GM12891 (cell line): ENCODE measurements around the gene TMEM214.

Experiments
- PAX5 ChIP-seq: IDR thresholded peaks from 2 replicates; pipeline ENCODE4 v1.6.1; 2011; ENCODE audit warnings: low read length, moderate library complexity, mild to moderate bottlenecking; ENCODE audit not compliant: insufficient read depth, severe bottlenecking
- POLR2A ChIP-seq: IDR thresholded peaks from 2 replicates; pipeline ENCODE4 v1.6.1; 2011; ENCODE audit warnings: low read depth, low read length, control low read depth
- POLR2AphosphoS5 ChIP-seq: IDR thresholded peaks from 2 replicates; pipeline ENCODE4 v1.6.1; 2011; ENCODE audit warnings: low read depth, low read length, control low read depth
- POU2F2 ChIP-seq: IDR thresholded peaks from 2 replicates; pipeline ENCODE4 v1.6.1; 2011; ENCODE audit warnings: low read depth, mild to moderate bottlenecking, control low read depth, low read length, moderate library complexity
- SPI1 ChIP-seq: IDR thresholded peaks from 2 replicates; pipeline ENCODE4 v1.6.1; 2011; ENCODE audit warnings: low read depth, low read length, control low read depth

DNA sequence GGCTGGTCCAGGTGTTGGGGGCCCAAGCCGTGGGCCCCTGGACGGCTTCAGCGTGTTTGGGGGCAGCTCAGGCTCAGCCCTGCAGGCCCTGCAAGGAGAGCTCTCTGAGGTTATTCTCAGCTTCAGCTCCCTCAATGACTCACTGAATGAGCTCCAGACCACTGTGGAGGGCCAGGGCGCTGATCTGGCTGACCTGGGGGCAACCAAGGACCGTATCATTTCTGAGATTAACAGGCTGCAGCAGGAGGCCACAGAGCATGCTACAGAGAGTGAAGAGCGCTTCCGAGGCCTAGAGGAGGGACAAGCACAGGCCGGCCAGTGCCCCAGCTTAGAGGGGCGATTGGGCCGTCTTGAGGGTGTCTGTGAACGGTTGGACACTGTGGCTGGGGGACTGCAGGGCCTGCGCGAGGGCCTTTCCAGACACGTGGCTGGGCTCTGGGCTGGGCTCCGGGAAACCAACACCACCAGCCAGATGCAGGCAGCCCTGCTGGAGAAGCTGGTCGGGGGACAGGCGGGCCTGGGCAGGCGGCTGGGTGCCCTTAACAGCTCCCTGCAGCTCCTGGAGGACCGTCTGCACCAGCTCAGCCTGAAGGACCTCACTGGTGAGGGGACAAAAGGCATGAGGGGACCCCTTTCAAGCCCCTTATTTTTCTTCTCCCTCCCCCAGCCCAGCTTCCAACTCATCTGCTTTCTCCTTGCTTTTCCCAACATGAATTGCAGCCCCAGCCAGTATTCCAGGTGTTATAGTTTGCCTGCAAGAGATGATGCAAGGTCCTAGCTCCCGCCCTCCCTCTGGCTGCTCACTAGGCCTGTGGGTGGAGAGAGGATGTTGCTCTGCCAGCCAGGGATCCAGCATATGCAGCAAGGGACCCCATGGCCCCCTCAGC is 50.9 kb downstream of the TMEM214 start:
- TF ChIP-seq POLR2A: no peak
- TF ChIP-seq SPI1: no peak
- no peak for TF ChIP-seq PAX5
- TF ChIP-seq POLR2AphosphoS5: no peak
- TF ChIP-seq POU2F2: no peak
